Measurements from ENCODE around the gene DNAJC5. TPM values are rescaled to one million over a fixed set of nuclear protein-coding genes. Genes with fewer than 3 reads are reported as not detected.

DNAJC5 gene
- total RNA-seq, 1 experiment from 2014 or later, result 124 TPM

GRCh38 chr20:63940071-63940471 is 45.1 kb downstream of the DNAJC5 start:
- BruUV-seq (replicated peaks), result TSS peak; percentile 39
- H3K9me3 Mint-ChIP-seq (ENCODE audit: unreplicated experiment), result no peaks in the 10 kb centered on the region
- peak overlapping the region; percentile 79 for H3K27ac Mint-ChIP-seq (ENCODE audit: unreplicated experiment)
- TF ChIP-seq CTCF (IDR thresholded peaks at IDR 0.05; ENCODE audit: insufficient read depth in 1 of 2, low read depth in 1 of 2, low read length in 1 of 2, severe bottlenecking in 1 of 2, unreplicated experiment in 1 of 2), result no peak
- intact Hi-C loops (cut with micrococcal nuclease; ENCODE audit: unreplicated experiment), result no loop called here
- peaks cover 7% of the 10 kb centered on the region for H3K4me1 Mint-ChIP-seq (ENCODE audit: low read depth, unreplicated experiment)
- peak in 1 of 2 experiments; percentile 55 for DNase-seq
- H3K36me3 ChIP-seq (ENCODE audit: control insufficient read depth, insufficient read depth, low read length), result peaks cover 26% of the 10 kb centered on the region
- ChIA-PET POLR2A (no interaction called here), CTCF (no interaction called here)
- H3K36me3 Mint-ChIP-seq (ENCODE audit: insufficient read depth, unreplicated experiment), result peaks cover 94% of the 10 kb centered on the region
- H3K27me3 ChIP-seq (replicated peaks; ENCODE audit: control insufficient read depth, insufficient read depth, low read length), result no peaks in the 10 kb centered on the region
- no peak overlapping the region for H3K4me3 ChIP-seq (ENCODE audit: low read depth, low read length)
- H3K4me3 Mint-ChIP-seq (ENCODE audit: unreplicated experiment), result no peak overlapping the region
- no peaks in the 10 kb centered on the region for H3K27me3 Mint-ChIP-seq (ENCODE audit: insufficient read depth, unreplicated experiment)
- H3K9me3 ChIP-seq, result 0 out of 2 replicates have a peak, but pooled peaks cover 4% of the 10 kb centered on the region
- no peaks in the 10 kb centered on the region for H3K4me1 ChIP-seq

DNA sequence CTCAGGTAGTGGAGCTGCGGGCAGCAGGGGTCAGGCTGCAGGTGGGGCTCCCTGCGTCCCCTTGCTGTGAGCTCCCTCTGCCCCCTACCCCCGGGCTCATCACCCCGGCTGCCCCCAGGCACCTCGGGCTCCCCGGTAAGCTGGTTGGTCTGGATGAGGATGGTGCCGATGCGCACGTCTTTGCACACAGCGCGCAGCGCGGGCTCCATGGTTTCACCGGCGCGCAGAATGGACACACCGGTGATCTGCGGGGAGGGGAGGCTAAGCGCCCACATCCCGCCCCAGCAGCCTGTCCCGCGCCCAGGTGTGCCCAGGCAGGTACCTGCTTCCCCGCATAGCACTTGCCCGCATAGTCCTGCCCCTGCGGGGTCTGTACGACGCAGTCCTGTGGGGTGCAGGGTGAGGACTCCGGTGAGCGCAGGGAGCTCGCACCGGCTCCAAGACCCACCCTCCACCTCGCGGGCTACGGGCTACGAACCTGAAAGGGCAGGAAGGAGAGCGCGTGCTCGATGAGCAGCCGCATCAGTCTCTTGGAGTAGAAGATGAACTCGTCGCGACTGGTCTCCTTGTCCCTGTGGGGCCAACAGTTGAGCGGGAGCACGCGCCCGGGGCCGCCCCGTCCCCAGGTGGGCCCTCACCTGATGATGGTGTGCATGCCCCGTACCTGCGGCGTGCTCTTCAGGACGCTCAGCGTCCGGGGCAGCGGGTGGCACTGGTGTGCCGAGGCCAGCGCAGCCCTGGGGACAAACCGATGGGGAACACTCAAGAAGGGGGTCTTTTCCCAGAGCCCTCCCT is 45.7 kb downstream of the DNAJC5 start:
- Mint-ChIP-seq H3K27ac (ENCODE audit: unreplicated experiment) (peak overlapping the region; percentile 79), H3K36me3 (ENCODE audit: insufficient read depth, unreplicated experiment) (peaks cover 94% of the 10 kb centered on the region), H3K9me3 (ENCODE audit: unreplicated experiment) (no peaks in the 10 kb centered on the region), H3K4me3 (ENCODE audit: unreplicated experiment) (no peak overlapping the region), H3K4me1 (ENCODE audit: low read depth, unreplicated experiment) (peaks cover 7% of the 10 kb centered on the region), H3K27me3 (ENCODE audit: insufficient read depth, unreplicated experiment) (no peaks in the 10 kb centered on the region)
- TF ChIP-seq CTCF (IDR thresholded peaks at IDR 0.05; ENCODE audit: insufficient read depth in 1 of 2, low read depth in 1 of 2, low read length in 1 of 2, severe bottlenecking in 1 of 2, unreplicated experiment in 1 of 2), result no peak
- H3K4me3 ChIP-seq (ENCODE audit: low read depth, low read length), result no peak overlapping the region
- peaks cover 27% of the 10 kb centered on the region for H3K36me3 ChIP-seq (ENCODE audit: control insufficient read depth, insufficient read depth, low read length)
- CTCF ChIA-PET, result no interaction called here
- BruUV-seq (replicated peaks), result no TSS peak
- intact Hi-C loops (cut with micrococcal nuclease; ENCODE audit: unreplicated experiment), result no loop called here
- peak in 1 of 2 experiments; percentile 48 for DNase-seq
- H3K27me3 ChIP-seq (replicated peaks; ENCODE audit: control insufficient read depth, insufficient read depth, low read length), result no peaks in the 10 kb centered on the region
- no peaks in the 10 kb centered on the region for H3K4me1 ChIP-seq
- 0 out of 2 replicates have a peak, but pooled peaks cover 4% of the 10 kb centered on the region for H3K9me3 ChIP-seq
- POLR2A ChIA-PET, result no interaction called here

GRCh38 chr20:63941282-63942081 is 46.6 kb downstream of the DNAJC5 start:
- no peaks in the 10 kb centered on the region for H3K27me3 Mint-ChIP-seq (ENCODE audit: insufficient read depth, unreplicated experiment)
- intact Hi-C loops (cut with micrococcal nuclease; ENCODE audit: unreplicated experiment), result no loop called here
- ChIA-PET POLR2A (no interaction called here), CTCF (no interaction called here)
- H3K9me3 Mint-ChIP-seq (ENCODE audit: unreplicated experiment), result no peaks in the 10 kb centered on the region
- H3K4me1 Mint-ChIP-seq (ENCODE audit: low read depth, unreplicated experiment), result peaks cover 7% of the 10 kb centered on the region
- no peaks in the 10 kb centered on the region for H3K27me3 ChIP-seq (replicated peaks; ENCODE audit: control insufficient read depth, insufficient read depth, low read length)
- 0 out of 2 replicates have a peak, but pooled peaks cover 4% of the 10 kb centered on the region for H3K9me3 ChIP-seq
- DNase-seq, result peak in 1 of 2 experiments; percentile 69
- BruUV-seq (replicated peaks), result no TSS peak
- no peak for TF ChIP-seq CTCF (IDR thresholded peaks at IDR 0.05; ENCODE audit: insufficient read depth in 1 of 2, low read depth in 1 of 2, low read length in 1 of 2, severe bottlenecking in 1 of 2, unreplicated experiment in 1 of 2)
- H3K27ac Mint-ChIP-seq (ENCODE audit: unreplicated experiment), result peak overlapping the region; percentile 79
- H3K4me1 ChIP-seq, result no peaks in the 10 kb centered on the region
- H3K36me3 ChIP-seq (ENCODE audit: control insufficient read depth, insufficient read depth, low read length), result peaks cover 27% of the 10 kb centered on the region
- no peak overlapping the region for H3K4me3 ChIP-seq (ENCODE audit: low read depth, low read length)
- H3K4me3 Mint-ChIP-seq (ENCODE audit: unreplicated experiment), result no peak overlapping the region
- peaks cover 94% of the 10 kb centered on the region for H3K36me3 Mint-ChIP-seq (ENCODE audit: insufficient read depth, unreplicated experiment)
